GM18520 (cell line): Measurements from ENCODE around the gene AMOTL1.
"Not testable (repeated sequence)": the region's sequence is repeated elsewhere in the genome, so short reads cannot be mapped to it uniquely, and the experiment has no call there.

Experiments used
- ATAC-seq: cut with Tn5 transposase; IDR thresholded peaks from one replicate; pipeline ENCODE4 v1.9.1; 2021; ENCODE audit not compliant: unreplicated experiment

The AMOTL1 gene

GRCh38 chr11:94769880-94770279 lies 1.7 kb downstream of the AMOTL1 start:
- ATAC-seq: no peak

- no peak for ATAC-seq
Observed at GRCh38 chr11:94770563-94771120, 2.5 kb downstream of the AMOTL1 start.

GRCh38 chr11:94771390-94771789 lies 3.2 kb downstream of the AMOTL1 start:
- ATAC-seq: no peak

- no peak for ATAC-seq
Observed at GRCh38 chr11:94771951-94772350, 3.8 kb downstream of the AMOTL1 start.

- no peak for ATAC-seq
Observed at GRCh38 chr11:94773842-94774241, 5.7 kb downstream of the AMOTL1 start.

GRCh38 chr11:94774345-94774744 lies 6.2 kb downstream of the AMOTL1 start:
- ATAC-seq: no peak

- no peak for ATAC-seq
Observed at GRCh38 chr11:94775567-94776327, 7.6 kb downstream of the AMOTL1 start.

- ATAC-seq: no peak
Observed at GRCh38 chr11:94776351-94777321, 8.5 kb downstream of the AMOTL1 start.

GRCh38 chr11:94780432-94780831 lies 12.3 kb downstream of the AMOTL1 start:
- no peak for ATAC-seq

- no peak for ATAC-seq
Observed at GRCh38 chr11:94781837-94782236, 13.7 kb downstream of the AMOTL1 start.

- no peak for ATAC-seq
Observed at GRCh38 chr11:94782446-94782845, 14.3 kb downstream of the AMOTL1 start.

- ATAC-seq: no peak
Observed at GRCh38 chr11:94784884-94785283, 16.7 kb downstream of the AMOTL1 start.

GRCh38 chr11:94785509-94785908 lies 17.4 kb downstream of the AMOTL1 start:
- no peak for ATAC-seq

- ATAC-seq: no peak
Observed at GRCh38 chr11:94786264-94787126, 18.3 kb downstream of the AMOTL1 start.

- no peak for ATAC-seq
Observed at GRCh38 chr11:94787801-94788200, 19.6 kb downstream of the AMOTL1 start.

- no peak for ATAC-seq
Observed at GRCh38 chr11:94788396-94788795, 20.2 kb downstream of the AMOTL1 start.

GRCh38 chr11:94790197-94790596 lies 22.0 kb downstream of the AMOTL1 start:
- ATAC-seq: no peak

GRCh38 chr11:94790661-94791180 lies 22.6 kb downstream of the AMOTL1 start:
- no peak for ATAC-seq

- no peak for ATAC-seq
Observed at GRCh38 chr11:94791216-94791889, 23.2 kb downstream of the AMOTL1 start.

- ATAC-seq: not testable (repeated sequence)
Observed at GRCh38 chr11:94791942-94792341, 23.8 kb downstream of the AMOTL1 start.
